ENCODE measurements around the gene RBM38.

DNA sequence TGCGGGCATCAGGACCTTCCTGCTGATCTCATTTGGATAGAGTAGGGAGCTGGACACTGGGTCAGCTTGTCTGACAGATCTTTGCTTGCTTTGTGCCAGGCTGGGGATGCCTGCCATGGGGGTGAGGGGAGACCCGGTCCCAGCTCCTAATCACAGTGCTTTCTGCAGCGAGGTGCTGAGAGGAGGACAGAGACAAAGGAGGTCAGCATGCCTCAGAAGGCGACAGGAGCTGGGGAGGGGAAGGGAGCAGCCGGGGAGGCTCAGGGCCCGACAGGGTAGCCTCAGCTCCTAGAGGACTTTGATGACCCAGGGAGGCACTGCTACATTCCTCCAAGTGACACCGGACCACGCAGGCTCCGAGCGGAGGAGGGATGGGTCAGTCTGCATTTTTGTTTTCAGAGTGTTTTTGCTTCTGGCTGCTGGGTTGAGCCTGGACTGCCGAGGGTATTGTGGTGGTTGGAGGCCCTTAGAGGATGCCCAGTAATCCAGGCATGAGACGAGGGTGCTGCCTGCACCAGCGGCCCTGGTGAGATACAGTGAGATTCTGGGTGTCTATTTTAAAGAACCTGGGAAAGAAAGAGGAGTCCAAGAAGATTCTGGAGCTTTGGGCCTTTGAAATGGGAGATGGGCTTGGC, 7.8 kb downstream of the RBM38 start:
- TF ChIP-seq CTCF (tag by site-specific recombination; IDR thresholded peaks at IDR 0.05) (no peak), ZNF510 (tag by site-specific recombination; IDR thresholded peaks at IDR 0.05; ENCODE audit: insufficient replicate concordance) (no peak), ZNF211 (tag by site-specific recombination; IDR thresholded peaks at IDR 0.05; ENCODE audit: low read depth) (no peak), ZNF791 (tag by site-specific recombination; IDR thresholded peaks at IDR 0.05) (no peak), HOXD13 (CRISPR knock-in tag; IDR thresholded peaks at IDR 0.05; ENCODE audit: borderline replicate concordance) (no peak), YY1 (tag by site-specific recombination; IDR thresholded peaks at IDR 0.05) (no peak), PATZ1 (tag by site-specific recombination; IDR thresholded peaks at IDR 0.05) (no peak), ZNF404 (tag by site-specific recombination; IDR thresholded peaks at IDR 0.05) (no peak), ZNF707 (tag by site-specific recombination; IDR thresholded peaks at IDR 0.05) (no peak), OSR2 (tag by site-specific recombination; IDR thresholded peaks at IDR 0.05) (no peak)
- TF ChIP-seq, protein P1, sequence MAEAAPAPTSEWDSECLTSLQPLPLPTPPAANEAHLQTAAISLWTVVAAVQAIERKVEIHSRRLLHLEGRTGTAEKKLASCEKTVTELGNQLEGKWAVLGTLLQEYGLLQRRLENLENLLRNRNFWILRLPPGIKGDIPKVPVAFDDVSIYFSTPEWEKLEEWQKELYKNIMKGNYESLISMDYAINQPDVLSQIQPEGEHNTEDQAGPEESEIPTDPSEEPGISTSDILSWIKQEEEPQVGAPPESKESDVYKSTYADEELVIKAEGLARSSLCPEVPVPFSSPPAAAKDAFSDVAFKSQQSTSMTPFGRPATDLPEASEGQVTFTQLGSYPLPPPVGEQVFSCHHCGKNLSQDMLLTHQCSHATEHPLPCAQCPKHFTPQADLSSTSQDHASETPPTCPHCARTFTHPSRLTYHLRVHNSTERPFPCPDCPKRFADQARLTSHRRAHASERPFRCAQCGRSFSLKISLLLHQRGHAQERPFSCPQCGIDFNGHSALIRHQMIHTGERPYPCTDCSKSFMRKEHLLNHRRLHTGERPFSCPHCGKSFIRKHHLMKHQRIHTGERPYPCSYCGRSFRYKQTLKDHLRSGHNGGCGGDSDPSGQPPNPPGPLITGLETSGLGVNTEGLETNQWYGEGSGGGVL (tag by site-specific recombination; IDR thresholded peaks at IDR 0.05), result no peak
- TF ChIP-seq, protein P2, sequence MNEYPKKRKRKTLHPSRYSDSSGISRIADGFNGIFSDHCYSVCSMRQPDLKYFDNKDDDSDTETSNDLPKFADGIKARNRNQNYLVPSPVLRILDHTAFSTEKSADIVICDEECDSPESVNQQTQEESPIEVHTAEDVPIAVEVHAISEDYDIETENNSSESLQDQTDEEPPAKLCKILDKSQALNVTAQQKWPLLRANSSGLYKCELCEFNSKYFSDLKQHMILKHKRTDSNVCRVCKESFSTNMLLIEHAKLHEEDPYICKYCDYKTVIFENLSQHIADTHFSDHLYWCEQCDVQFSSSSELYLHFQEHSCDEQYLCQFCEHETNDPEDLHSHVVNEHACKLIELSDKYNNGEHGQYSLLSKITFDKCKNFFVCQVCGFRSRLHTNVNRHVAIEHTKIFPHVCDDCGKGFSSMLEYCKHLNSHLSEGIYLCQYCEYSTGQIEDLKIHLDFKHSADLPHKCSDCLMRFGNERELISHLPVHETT (tag by site-specific recombination; IDR thresholded peaks at IDR 0.05), result no peak
